AG04450 (cell line): ENCODE results near the gene TIMELESS. TPM values are rescaled to one million over a fixed set of nuclear protein-coding genes. Genes with fewer than 3 reads are reported as not detected.

Source experiments
- CTCF ChIA-PET: fragments of 300-600, 350-600 bp; formaldehyde crosslinking; extraction: SDS; loops from one replicate; lab custom pipeline; 2022; ENCODE audit warnings: antibody characterized with exemption, inconsistent platforms; lab: Charles Lee
- POLR2A ChIA-PET: fragments of 350-600 bp; formaldehyde crosslinking; extraction: SDS; loops from one replicate; lab custom pipeline; 2021; ENCODE audit warnings: antibody characterized with exemption, inconsistent platforms; lab: Yijun Ruan, JAX
- DNase-seq: peaks from one replicate; pipeline ENCODE4 v3.0.0-alpha.2; 2011; ENCODE audit warnings: low read depth, low spot score
- H3K27ac ChIP-seq: one replicate; pipeline ENCODE4 v1.5.1; 2012; ENCODE audit warnings: low read depth, low read length, control low read depth
- H3K27me3 ChIP-seq: one replicate; pipeline ENCODE4 v1.6.0; 2012; ENCODE audit warnings: low read length; ENCODE audit not compliant: control insufficient read depth, insufficient read depth
- H3K4me3 ChIP-seq: 2 replicates; pipeline ENCODE4 v1.5.1; 2011; ENCODE audit warnings: mild to moderate bottlenecking, low read depth, low read length, control low read depth
- H3K9me3 ChIP-seq: 2 replicates; pipeline ENCODE4 v1.5.1; 2012; ENCODE audit warnings: low read length; ENCODE audit not compliant: control insufficient read depth, insufficient read depth
- CTCF ChIP-seq: IDR thresholded peaks from 2 replicates; pipeline ENCODE4 v1.5.1; 2011; ENCODE audit warnings: low read depth, low read length, control low read depth, inconsistent platforms
- polyA plus RNA-seq: library from polyadenylated mRNA; depleted of rRNA; stranded (reverse); fragments of >200 nt; gene quantifications from 2 replicates; pipeline ENCODE4 v1.2.3, GENCODE V29; 2011

The TIMELESS gene
- polyA plus RNA-seq, 1 experiment, result 2.0 TPM

- no peak overlapping the region for H3K4me3 ChIP-seq
- H3K9me3 ChIP-seq, result no peaks in the 10 kb centered on the region
- ChIA-PET POLR2A (no interaction called here), CTCF (interaction anchor here (2.7 kb wide), 1 partner anchor 10 kb away, joined by 15 read pairs; no protein-coding TSS in a partner anchor)
- TF ChIP-seq CTCF, result no peak
- no peak for DNase-seq
- H3K27ac ChIP-seq, result no peak overlapping the region
- no peaks in the 10 kb centered on the region for H3K27me3 ChIP-seq
Measured at GRCh38 chr12:56474389-56474788, 25.2 kb upstream of the TIMELESS start.

GRCh38 chr12:56469007-56469930, 20.0 kb upstream of the TIMELESS start:
- H3K27ac ChIP-seq, result no peak overlapping the region
- H3K4me3 ChIP-seq, result peak overlapping the region; percentile 93
- no peak for TF ChIP-seq CTCF
- H3K9me3 ChIP-seq, result no peaks in the 10 kb centered on the region
- CTCF ChIA-PET, result interaction anchor here (1.2 kb wide), 1 partner anchor 167 kb away, joined by 4 read pairs; no protein-coding TSS in a partner anchor
- POLR2A ChIA-PET, result interaction anchor here (0.6 kb wide), 1 partner anchor 589 kb away, joined by 3 read pairs; no protein-coding TSS in a partner anchor
- no peaks in the 10 kb centered on the region for H3K27me3 ChIP-seq
- DNase-seq, result no peak

GRCh38 chr12:56468216-56469006, 19.2 kb upstream of the TIMELESS start, which contains the start of gene SPRYD4:
SPRYD4 (plus strand) TSS chr12:56468578; CDS start chr12:56468592, 14 bp downstream.
- Histone ChIP-seq H3K27me3 (no peaks in the 10 kb centered on the region), H3K4me3 (peak within 1 kb of the TSS; percentile 93), H3K9me3 (no peaks in the 10 kb centered on the region), H3K27ac (peak within 1 kb of the TSS; percentile 69)
- ChIA-PET CTCF (interaction anchor here (0.6 to 1.2 kb wide), 2 partner anchors 124 to 168 kb away, joined by 3 to 4 read pairs; no protein-coding TSS in a partner anchor), POLR2A (interaction anchor here (1.0 kb wide), 1 partner anchor 152 kb away, joined by 6 read pairs; the partner anchor contains the start of gene CNPY2)
- TF ChIP-seq CTCF, result peak; percentile 24; the same call in 1 of the 2 replicates
- peak; percentile 75 for DNase-seq

- ChIA-PET CTCF (interaction anchor here (0.7 to 2.6 kb wide), 3 partner anchors 33 to 273 kb away, joined by 3 to 12 read pairs (median 3); partner anchors contain the start of genes SMARCC2 and STAT2), POLR2A (no interaction called here)
- no peak overlapping the region for H3K27ac ChIP-seq
- H3K27me3 ChIP-seq, result no peaks in the 10 kb centered on the region
- TF ChIP-seq CTCF, result no peak
- no peak overlapping the region for H3K4me3 ChIP-seq
- no peaks in the 10 kb centered on the region for H3K9me3 ChIP-seq
- DNase-seq, result no peak
Measured at GRCh38 chr12:56462565-56462964, 13.3 kb upstream of the TIMELESS start.
